ENCODE results near the gene SEC24D.
"Not testable (repeated sequence)": the region's sequence is repeated elsewhere in the genome, so short reads cannot be mapped to it uniquely, and the experiment has no call there.

The SEC24D gene

GRCh38 chr4:118784776-118785175 is 51.1 kb downstream of the SEC24D start:
- no peak overlapping the region for H3K4me3 ChIP-seq (ENCODE audit: low read depth, low read length)
- no peak for DNase-seq (ENCODE audit: low read depth, low spot score)
- CTCF ChIA-PET: interaction anchor here (1.2 to 1.5 kb wide), 3 partner anchors 11 to 16 kb away, joined by 3 to 4 read pairs (median 3); no protein-coding TSS in a partner anchor
- TF ChIP-seq, protein P1, sequence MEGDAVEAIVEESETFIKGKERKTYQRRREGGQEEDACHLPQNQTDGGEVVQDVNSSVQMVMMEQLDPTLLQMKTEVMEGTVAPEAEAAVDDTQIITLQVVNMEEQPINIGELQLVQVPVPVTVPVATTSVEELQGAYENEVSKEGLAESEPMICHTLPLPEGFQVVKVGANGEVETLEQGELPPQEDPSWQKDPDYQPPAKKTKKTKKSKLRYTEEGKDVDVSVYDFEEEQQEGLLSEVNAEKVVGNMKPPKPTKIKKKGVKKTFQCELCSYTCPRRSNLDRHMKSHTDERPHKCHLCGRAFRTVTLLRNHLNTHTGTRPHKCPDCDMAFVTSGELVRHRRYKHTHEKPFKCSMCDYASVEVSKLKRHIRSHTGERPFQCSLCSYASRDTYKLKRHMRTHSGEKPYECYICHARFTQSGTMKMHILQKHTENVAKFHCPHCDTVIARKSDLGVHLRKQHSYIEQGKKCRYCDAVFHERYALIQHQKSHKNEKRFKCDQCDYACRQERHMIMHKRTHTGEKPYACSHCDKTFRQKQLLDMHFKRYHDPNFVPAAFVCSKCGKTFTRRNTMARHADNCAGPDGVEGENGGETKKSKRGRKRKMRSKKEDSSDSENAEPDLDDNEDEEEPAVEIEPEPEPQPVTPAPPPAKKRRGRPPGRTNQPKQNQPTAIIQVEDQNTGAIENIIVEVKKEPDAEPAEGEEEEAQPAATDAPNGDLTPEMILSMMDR (IDR thresholded peaks at IDR 0.05; ENCODE audit: insufficient read depth, low read length, missing control alignments): no peak
- POLR2A ChIA-PET: no interaction called here

DNA sequence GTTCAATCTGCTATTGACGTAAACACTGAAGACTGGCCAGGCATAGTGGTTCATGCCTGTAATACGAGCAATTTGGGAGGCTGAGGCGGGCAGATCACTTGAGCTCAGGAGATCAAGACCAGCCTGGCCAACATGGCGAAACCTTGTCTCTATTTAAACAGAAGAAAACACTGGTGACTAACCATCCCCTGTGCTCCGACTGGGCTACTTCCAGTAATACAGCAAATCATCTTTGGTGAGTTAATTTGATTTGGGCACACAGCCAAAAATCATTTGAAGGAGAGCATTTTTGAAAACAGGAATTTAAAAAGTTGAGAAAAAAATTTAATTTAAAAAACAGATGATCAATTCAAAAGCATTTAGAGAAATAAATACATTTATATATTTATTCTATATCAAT is 52.0 kb downstream of the SEC24D start:
- no peak for DNase-seq (ENCODE audit: low read depth, low spot score)
- H3K4me3 ChIP-seq (ENCODE audit: low read depth, low read length): no peak overlapping the region
- ChIA-PET POLR2A (no interaction called here), CTCF (interaction anchor here (1.4 to 1.5 kb wide), 2 partner anchors 10 to 107 kb away, joined by 3 to 4 read pairs; no protein-coding TSS in a partner anchor)
- TF ChIP-seq, protein P1 (IDR thresholded peaks at IDR 0.05; ENCODE audit: insufficient read depth, low read length, missing control alignments): no peak

- CTCF ChIA-PET: interaction anchor here (0.9 to 1.5 kb wide), 3 partner anchors 9 to 108 kb away, joined by 3 to 4 read pairs (median 3); no protein-coding TSS in a partner anchor
- H3K4me3 ChIP-seq (ENCODE audit: low read depth, low read length); POLR2A ChIA-PET; DNase-seq (ENCODE audit: low read depth, low spot score): not testable (repeated sequence)
Measured at GRCh38 chr4:118782886-118783285, 53.0 kb downstream of the SEC24D start.

DNA sequence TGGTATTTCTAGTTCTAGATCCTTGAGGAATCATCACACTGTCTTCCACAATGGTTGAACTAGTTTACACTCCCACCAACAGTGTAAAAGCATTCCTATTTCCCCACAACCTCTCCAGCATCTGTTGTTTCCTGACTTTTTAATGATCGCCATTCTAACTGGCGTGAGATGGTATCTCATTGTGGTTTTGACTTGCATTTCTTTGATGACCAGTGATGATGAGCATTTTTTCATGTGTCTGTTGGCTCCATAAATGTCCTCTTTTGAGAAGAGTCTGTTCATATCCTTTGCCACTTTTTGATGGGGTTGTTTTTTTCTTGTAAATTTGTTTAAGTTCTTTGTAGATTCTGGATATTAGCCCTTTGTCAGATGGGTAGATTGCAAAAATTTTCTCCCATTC is 58.3 kb downstream of the SEC24D start:
- POLR2A ChIA-PET; CTCF ChIA-PET; DNase-seq (ENCODE audit: low read depth, low spot score); H3K4me3 ChIP-seq (ENCODE audit: low read depth, low read length): not testable (repeated sequence)

- POLR2A ChIA-PET; DNase-seq (ENCODE audit: low read depth, low spot score); H3K4me3 ChIP-seq (ENCODE audit: low read depth, low read length): not testable (repeated sequence)
- CTCF ChIA-PET: interaction anchor here (2.7 kb wide), 1 partner anchor 113 kb away, joined by 13 read pairs; no protein-coding TSS in a partner anchor
Measured at GRCh38 chr4:118776955-118777640, 58.8 kb downstream of the SEC24D start.

DNA sequence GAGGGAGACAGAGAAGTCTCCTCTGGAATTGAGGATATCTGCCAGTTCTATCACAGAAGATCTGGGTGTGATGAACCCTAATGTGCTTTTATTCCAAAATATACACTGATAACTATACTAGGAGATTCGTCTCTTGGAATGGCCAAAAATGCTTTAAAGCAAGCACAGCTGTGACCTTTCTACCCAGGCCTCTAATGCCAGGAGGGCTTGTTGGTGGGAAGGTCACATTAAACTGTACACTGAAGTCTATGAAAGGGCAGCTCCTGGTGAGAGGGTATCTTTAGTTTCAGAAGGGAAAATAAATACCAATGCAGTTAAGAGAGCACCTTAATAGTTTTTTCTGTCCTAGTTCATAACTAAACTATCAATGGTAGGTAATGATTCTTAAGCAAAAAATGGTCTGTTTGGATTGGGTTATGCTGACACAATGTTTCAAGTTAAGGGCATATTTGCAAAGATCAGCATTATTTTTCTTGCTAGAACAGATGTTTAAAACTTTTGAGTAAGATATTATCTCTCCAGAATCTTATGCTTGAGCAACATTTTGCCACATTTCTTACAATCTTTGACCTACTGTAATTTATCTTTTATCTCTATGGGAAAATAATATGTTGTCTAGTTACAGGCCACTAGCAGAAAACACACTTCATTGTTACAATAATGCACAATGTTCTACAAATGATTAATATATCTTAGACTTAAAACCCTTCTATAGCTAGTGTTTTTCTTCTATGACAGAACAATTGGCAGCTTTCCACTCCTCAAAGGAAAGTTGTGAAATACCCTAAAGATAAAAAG is 59.6 kb downstream of the SEC24D start:
- ChIA-PET POLR2A (no interaction called here), CTCF (interaction anchor here (1.3 to 2.7 kb wide), 2 partner anchors 114 to 193 kb away, joined by 4 to 13 read pairs; no protein-coding TSS in a partner anchor)
- H3K4me3 ChIP-seq (ENCODE audit: low read depth, low read length): no peak overlapping the region
- TF ChIP-seq, protein P1 (IDR thresholded peaks at IDR 0.05; ENCODE audit: insufficient read depth, low read length, missing control alignments): no peak
- no peak for DNase-seq (ENCODE audit: low read depth, low spot score)

- DNase-seq (ENCODE audit: low read depth, low spot score): no peak
- CTCF ChIA-PET: interaction anchor here (1.3 to 2.7 kb wide), 4 partner anchors 35 to 194 kb away, joined by 3 to 13 read pairs (median 4); no protein-coding TSS in a partner anchor
- H3K4me3 ChIP-seq (ENCODE audit: low read depth, low read length): no peak overlapping the region
- TF ChIP-seq, protein P1 (IDR thresholded peaks at IDR 0.05; ENCODE audit: insufficient read depth, low read length, missing control alignments): no peak
- POLR2A ChIA-PET: no interaction called here
Measured at GRCh38 chr4:118775405-118775804, 60.5 kb downstream of the SEC24D start.
